ENCODE measurements around the gene RTEL1.

DNA sequence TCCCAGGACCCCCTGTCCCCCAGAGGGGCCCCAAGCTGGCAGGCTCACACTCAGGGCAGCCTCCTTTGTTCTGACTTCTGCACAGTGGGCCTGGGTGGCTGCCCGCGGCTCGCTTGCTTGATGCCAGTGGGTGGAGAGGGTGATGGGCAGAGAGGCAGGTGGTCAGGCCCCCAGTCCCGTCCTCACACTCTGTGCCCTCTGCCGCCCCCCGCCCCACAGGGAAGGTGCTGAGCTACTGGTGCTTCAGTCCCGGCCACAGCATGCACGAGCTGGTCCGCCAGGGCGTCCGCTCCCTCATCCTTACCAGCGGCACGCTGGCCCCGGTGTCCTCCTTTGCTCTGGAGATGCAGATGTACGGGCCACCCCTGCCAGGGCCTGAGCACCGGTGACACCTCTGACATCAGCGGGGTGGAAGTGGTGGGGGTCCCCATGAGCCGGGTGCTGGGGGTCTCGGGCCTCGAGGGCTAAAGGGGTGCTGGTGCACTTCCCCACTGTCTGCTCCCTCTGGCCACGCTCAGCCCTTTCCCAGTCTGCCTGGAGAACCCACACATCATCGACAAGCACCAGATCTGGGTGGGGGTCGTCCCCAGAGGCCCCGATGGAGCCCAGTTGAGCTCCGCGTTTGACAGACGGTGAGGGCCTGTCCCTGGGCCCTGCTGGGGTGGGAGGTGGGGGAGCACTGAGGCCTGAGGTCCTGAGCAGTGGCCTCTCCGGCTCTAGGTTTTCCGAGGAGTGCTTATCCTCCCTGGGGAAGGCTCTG, 29.5 kb downstream of the RTEL1 start:
- TF ChIP-seq, protein P1, sequence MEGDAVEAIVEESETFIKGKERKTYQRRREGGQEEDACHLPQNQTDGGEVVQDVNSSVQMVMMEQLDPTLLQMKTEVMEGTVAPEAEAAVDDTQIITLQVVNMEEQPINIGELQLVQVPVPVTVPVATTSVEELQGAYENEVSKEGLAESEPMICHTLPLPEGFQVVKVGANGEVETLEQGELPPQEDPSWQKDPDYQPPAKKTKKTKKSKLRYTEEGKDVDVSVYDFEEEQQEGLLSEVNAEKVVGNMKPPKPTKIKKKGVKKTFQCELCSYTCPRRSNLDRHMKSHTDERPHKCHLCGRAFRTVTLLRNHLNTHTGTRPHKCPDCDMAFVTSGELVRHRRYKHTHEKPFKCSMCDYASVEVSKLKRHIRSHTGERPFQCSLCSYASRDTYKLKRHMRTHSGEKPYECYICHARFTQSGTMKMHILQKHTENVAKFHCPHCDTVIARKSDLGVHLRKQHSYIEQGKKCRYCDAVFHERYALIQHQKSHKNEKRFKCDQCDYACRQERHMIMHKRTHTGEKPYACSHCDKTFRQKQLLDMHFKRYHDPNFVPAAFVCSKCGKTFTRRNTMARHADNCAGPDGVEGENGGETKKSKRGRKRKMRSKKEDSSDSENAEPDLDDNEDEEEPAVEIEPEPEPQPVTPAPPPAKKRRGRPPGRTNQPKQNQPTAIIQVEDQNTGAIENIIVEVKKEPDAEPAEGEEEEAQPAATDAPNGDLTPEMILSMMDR (IDR thresholded peaks at IDR 0.05; ENCODE audit: low read depth, low read length, poor library complexity, severe bottlenecking) = no peak
- TF ChIP-seq EZH2phosphoT487 (IDR thresholded peaks at IDR 0.05; ENCODE audit: borderline replicate concordance, low read length) = no peak

Data from DOHH2 (cell line).